ENCODE data around the gene PTPRC.

PTPRC gene

DNA sequence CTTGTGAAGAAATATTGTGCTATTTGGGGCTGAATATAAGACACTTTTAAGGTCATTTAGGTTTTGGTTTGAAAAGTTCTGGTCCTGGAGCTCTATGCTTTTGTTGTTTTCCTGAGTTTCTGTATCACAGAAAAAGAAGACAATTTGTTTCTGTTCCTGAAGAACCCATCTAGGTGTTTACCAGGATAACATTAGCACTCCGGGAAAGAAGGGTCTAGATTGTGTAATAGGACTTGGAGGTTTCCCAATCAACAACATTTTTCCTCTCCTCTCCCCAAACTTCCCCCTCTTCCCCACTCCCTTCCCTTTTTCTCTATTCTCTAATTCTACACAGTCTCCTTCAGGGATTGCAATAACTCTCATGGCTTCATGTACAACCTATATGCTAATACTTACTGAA is 78.7 kb downstream of the PTPRC start:
- CTCF ChIA-PET = no interaction called here
- POLR2A ChIA-PET = no interaction called here
- no peak for DNase-seq (ENCODE audit: extremely low spot score)
- TF ChIP-seq, protein P1, sequence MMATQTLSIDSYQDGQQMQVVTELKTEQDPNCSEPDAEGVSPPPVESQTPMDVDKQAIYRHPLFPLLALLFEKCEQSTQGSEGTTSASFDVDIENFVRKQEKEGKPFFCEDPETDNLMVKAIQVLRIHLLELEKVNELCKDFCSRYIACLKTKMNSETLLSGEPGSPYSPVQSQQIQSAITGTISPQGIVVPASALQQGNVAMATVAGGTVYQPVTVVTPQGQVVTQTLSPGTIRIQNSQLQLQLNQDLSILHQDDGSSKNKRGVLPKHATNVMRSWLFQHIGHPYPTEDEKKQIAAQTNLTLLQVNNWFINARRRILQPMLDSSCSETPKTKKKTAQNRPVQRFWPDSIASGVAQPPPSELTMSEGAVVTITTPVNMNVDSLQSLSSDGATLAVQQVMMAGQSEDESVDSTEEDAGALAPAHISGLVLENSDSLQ (IDR thresholded peaks at IDR 0.05) = no peak
- TF ChIP-seq L3MBTL2 (conservative IDR thresholded peaks at IDR 0.05) = no peak
- TF ChIP-seq SUZ12 (IDR thresholded peaks at IDR 0.05) = no peak
- TF ChIP-seq ELF4 (IDR thresholded peaks at IDR 0.05) = no peak
- TF ChIP-seq SP1 (IDR thresholded peaks at IDR 0.05) = no peak
- no peak for TF ChIP-seq CTBP1 (IDR thresholded peaks at IDR 0.05; ENCODE audit: borderline replicate concordance)
- TF ChIP-seq HDGF (IDR thresholded peaks at IDR 0.05; ENCODE audit: borderline replicate concordance) = no peak
- no peak for TF ChIP-seq ZNF384 (IDR thresholded peaks at IDR 0.05)
- TF ChIP-seq FOXM1 (IDR thresholded peaks at IDR 0.05; ENCODE audit: borderline replicate concordance) = no peak
- no peak for TF ChIP-seq TARDBP (IDR thresholded peaks at IDR 0.05)
- TF ChIP-seq FOXA1 (IDR thresholded peaks at IDR 0.05) = no peak
- no peak for TF ChIP-seq LEF1 (IDR thresholded peaks at IDR 0.05; ENCODE audit: borderline replicate concordance)
- no peak for TF ChIP-seq BHLHE40 (IDR thresholded peaks at IDR 0.05; ENCODE audit: borderline replicate concordance)
- TF ChIP-seq NFRKB (IDR thresholded peaks at IDR 0.05) = no peak
- no peak for TF ChIP-seq ARNT (IDR thresholded peaks at IDR 0.05)
- no peak for TF ChIP-seq FOXK2 (IDR thresholded peaks at IDR 0.05)

DNA sequence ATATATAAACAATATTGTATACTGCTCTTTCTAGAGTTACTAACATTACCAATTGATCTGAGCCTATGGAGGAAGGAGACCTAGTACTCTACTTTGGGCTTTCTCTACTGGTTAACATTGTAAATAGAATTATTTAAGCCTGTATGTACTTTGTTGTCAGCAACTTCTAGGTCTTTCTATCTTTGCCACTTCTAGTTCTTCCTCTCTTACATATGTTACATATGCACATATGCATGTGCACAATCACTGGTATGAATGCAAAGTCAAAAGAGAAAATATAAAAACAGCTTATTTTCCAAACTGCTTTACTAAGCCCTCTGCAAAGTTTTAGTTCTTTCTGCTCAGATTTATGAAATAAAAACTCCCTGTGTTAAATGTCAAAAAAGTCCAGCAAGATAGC is 84.3 kb downstream of the PTPRC start:
- TF ChIP-seq FOXA1 (IDR thresholded peaks at IDR 0.05) = no peak
- no peak for TF ChIP-seq ZNF384 (IDR thresholded peaks at IDR 0.05)
- TF ChIP-seq FOXM1 (IDR thresholded peaks at IDR 0.05; ENCODE audit: borderline replicate concordance) = no peak
- TF ChIP-seq BHLHE40 (IDR thresholded peaks at IDR 0.05; ENCODE audit: borderline replicate concordance) = no peak
- TF ChIP-seq LEF1 (IDR thresholded peaks at IDR 0.05; ENCODE audit: borderline replicate concordance) = no peak
- TF ChIP-seq SUZ12 (IDR thresholded peaks at IDR 0.05) = no peak
- no peak for TF ChIP-seq ARNT (IDR thresholded peaks at IDR 0.05)
- TF ChIP-seq SP1 (IDR thresholded peaks at IDR 0.05) = no peak
- no peak for TF ChIP-seq HDGF (IDR thresholded peaks at IDR 0.05; ENCODE audit: borderline replicate concordance)
- TF ChIP-seq L3MBTL2 (conservative IDR thresholded peaks at IDR 0.05) = no peak
- no peak for TF ChIP-seq CTBP1 (IDR thresholded peaks at IDR 0.05; ENCODE audit: borderline replicate concordance)
- TF ChIP-seq ELF4 (IDR thresholded peaks at IDR 0.05) = no peak
- TF ChIP-seq FOXK2 (IDR thresholded peaks at IDR 0.05) = no peak
- TF ChIP-seq, protein P1 (IDR thresholded peaks at IDR 0.05) = no peak
- TF ChIP-seq NFRKB (IDR thresholded peaks at IDR 0.05) = no peak
- no peak for TF ChIP-seq TARDBP (IDR thresholded peaks at IDR 0.05)
- no peak for DNase-seq (ENCODE audit: extremely low spot score)
- ChIA-PET CTCF (no interaction called here), POLR2A (no interaction called here)

DNA sequence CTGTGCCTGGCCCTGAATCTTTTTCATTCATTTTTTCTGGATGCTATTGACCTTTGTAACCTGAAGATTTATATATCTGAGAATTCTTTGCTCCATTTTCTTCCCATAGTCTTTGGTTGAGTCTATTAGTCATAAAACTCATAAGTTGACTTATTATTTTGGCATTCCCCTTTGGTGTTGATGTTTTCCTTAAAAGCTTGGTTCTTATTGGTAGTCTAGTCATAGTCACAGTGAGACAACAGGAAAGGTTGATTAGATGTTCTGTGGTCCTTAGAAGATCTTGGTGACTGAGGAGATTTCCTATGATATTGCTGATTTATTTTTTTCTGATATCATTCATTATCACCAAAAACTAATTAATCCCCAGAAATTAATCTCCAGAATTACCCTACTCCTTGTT is 86.2 kb downstream of the PTPRC start:
- DNase-seq (ENCODE audit: extremely low spot score) = no peak
- ChIA-PET POLR2A (no interaction called here), CTCF (no interaction called here)
- TF ChIP-seq LEF1 (IDR thresholded peaks at IDR 0.05; ENCODE audit: borderline replicate concordance) (no peak), BHLHE40 (IDR thresholded peaks at IDR 0.05; ENCODE audit: borderline replicate concordance) (no peak), NFRKB (IDR thresholded peaks at IDR 0.05) (no peak), FOXM1 (IDR thresholded peaks at IDR 0.05; ENCODE audit: borderline replicate concordance) (no peak), HDGF (IDR thresholded peaks at IDR 0.05; ENCODE audit: borderline replicate concordance) (no peak), ZNF384 (IDR thresholded peaks at IDR 0.05) (no peak), FOXA1 (IDR thresholded peaks at IDR 0.05) (no peak), ARNT (IDR thresholded peaks at IDR 0.05) (no peak), SP1 (IDR thresholded peaks at IDR 0.05) (no peak), CTBP1 (IDR thresholded peaks at IDR 0.05; ENCODE audit: borderline replicate concordance) (no peak), SUZ12 (IDR thresholded peaks at IDR 0.05) (no peak), L3MBTL2 (conservative IDR thresholded peaks at IDR 0.05) (no peak), ELF4 (IDR thresholded peaks at IDR 0.05) (no peak), FOXK2 (IDR thresholded peaks at IDR 0.05) (no peak)
- TF ChIP-seq, protein P1 (IDR thresholded peaks at IDR 0.05) = no peak

DNA sequence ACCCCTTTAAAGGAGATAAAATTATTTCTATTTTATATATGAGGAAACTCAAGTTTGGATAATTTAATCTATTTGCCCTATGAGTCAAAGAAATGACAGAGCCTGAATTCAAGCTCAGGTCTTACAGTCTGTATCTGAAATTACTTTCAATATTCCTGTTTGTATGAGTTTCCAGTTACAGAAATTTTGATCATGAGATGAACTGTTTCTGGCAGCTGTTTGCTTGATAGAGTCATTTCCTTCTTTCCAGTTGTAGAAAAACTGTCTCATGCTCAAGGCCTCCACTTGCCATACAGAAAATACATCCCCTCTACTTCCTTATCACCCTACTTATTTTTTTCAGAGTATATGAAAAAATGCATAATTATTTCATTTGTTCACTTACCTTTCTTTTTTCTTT is 87.6 kb downstream of the PTPRC start:
- CTCF ChIA-PET = no interaction called here
- POLR2A ChIA-PET = no interaction called here
- TF ChIP-seq SUZ12 (IDR thresholded peaks at IDR 0.05) = no peak
- TF ChIP-seq SP1 (IDR thresholded peaks at IDR 0.05) = no peak
- no peak for TF ChIP-seq L3MBTL2 (conservative IDR thresholded peaks at IDR 0.05)
- no peak for TF ChIP-seq CTBP1 (IDR thresholded peaks at IDR 0.05; ENCODE audit: borderline replicate concordance)
- no peak for TF ChIP-seq HDGF (IDR thresholded peaks at IDR 0.05; ENCODE audit: borderline replicate concordance)
- no peak for TF ChIP-seq FOXA1 (IDR thresholded peaks at IDR 0.05)
- no peak for TF ChIP-seq FOXM1 (IDR thresholded peaks at IDR 0.05; ENCODE audit: borderline replicate concordance)
- TF ChIP-seq ARNT (IDR thresholded peaks at IDR 0.05) = no peak
- no peak for TF ChIP-seq LEF1 (IDR thresholded peaks at IDR 0.05; ENCODE audit: borderline replicate concordance)
- no peak for TF ChIP-seq ZNF384 (IDR thresholded peaks at IDR 0.05)
- TF ChIP-seq NFRKB (IDR thresholded peaks at IDR 0.05) = no peak
- no peak for TF ChIP-seq FOXK2 (IDR thresholded peaks at IDR 0.05)
- TF ChIP-seq, protein P1 (IDR thresholded peaks at IDR 0.05) = no peak
- TF ChIP-seq TARDBP (IDR thresholded peaks at IDR 0.05) = no peak
- TF ChIP-seq ELF4 (IDR thresholded peaks at IDR 0.05) = no peak
- DNase-seq (ENCODE audit: extremely low spot score) = no peak

DNA sequence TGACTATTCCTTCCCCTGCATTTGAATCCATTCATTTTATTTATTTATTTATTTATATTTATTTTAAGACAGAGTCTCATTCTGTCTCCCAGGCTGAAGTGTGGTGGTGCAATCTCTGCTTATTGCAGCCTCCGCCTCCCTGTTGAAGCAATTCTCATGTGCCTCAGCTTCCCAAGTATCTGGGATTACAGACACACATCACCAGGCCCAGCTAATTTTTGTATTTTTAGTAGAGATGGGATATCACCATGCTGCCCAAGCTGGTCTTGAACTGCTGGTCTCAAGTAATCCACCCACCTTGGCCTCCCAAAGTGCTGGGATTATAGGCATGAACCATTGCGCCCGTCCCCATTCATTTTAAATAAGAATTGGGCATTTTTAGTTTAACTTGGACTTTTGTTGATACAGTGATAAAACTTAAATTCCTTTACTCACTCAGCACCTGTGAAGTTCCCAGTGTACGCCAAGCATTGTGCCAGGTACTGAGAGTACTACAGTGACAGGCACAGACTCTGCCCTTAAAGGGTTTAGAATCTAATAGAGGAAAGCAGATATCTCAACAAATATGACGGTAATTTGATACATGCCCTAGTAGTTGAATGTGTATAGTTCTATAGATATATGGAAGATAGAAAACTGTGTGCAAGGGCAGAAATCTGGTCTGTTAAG is 90.5 kb downstream of the PTPRC start:
- POLR2A ChIA-PET = no interaction called here
- CTCF ChIA-PET = no interaction called here
- TF ChIP-seq L3MBTL2 (conservative IDR thresholded peaks at IDR 0.05) = no peak
- no peak for DNase-seq (ENCODE audit: extremely low spot score)

All from HEK293T (cell line).